Upper lobe of left lung (tissue), 6 donors: ENCODE measurements around the gene HTR3A. TPM values are rescaled to one million over a fixed set of nuclear protein-coding genes. Genes with fewer than 3 reads are reported as not detected.

Experiments used
- ATAC-seq, 2 donors: fragments of 200-7000 bp; cut with Tn5 transposase; one replicate each; pipeline ENCODE4 v1.9.1; 2022; ENCODE audit warnings: mild to moderate bottlenecking in 2 of 2, moderate library complexity in 2 of 2; ENCODE audit not compliant: low FRiP score in 2 of 2
- DNase-seq, 2 donors: peaks; one replicate each; pipeline ENCODE4 v3.0.0-alpha.2; 2019 to 2020
- H3K27ac ChIP-seq, 4 donors: fragments of 200-600 bp; sonication (generic); one replicate each; pipeline ENCODE4 v1.5.1; 2016 to 2019
- H3K27me3 ChIP-seq, 4 donors: fragments of 200-600 bp; sonication (generic); one replicate each; pipeline ENCODE4 v1.5.1; 2017 to 2019
- H3K36me3 ChIP-seq, 4 donors: fragments of 200-600 bp; sonication (generic); one replicate each; pipeline ENCODE4 v1.5.1; 2016 to 2019
- H3K4me1 ChIP-seq, 4 donors: fragments of 200-600 bp; sonication (generic); one replicate each; pipeline ENCODE4 v1.5.1; 2018 to 2019
- H3K4me3 ChIP-seq, 4 donors: fragments of 200-600 bp; sonication (generic); one replicate each; pipeline ENCODE4 v1.5.1; 2017 to 2019; ENCODE audit warnings: mild to moderate bottlenecking in 2 of 4, moderate library complexity in 1 of 4
- H3K9me3 ChIP-seq, 4 donors: fragments of 200-600 bp; sonication (generic); one replicate each; pipeline ENCODE4 v1.5.1; 2018 to 2019
- CTCF ChIP-seq, 6 experiments: fragments of 450-650 bp in 4 of 6; fragments of 200-600 bp in 2 of 6; sonication (generic) in 2 of 6; IDR thresholded peaks; one replicate each; pipeline ENCODE4 v1.5.1; 2016 to 2019; ENCODE audit warnings: antibody characterized with exemption in 6 of 6
- EP300 ChIP-seq, 4 donors: sonication (generic); formaldehyde crosslinking; IDR thresholded peaks; one replicate each; pipeline ENCODE4 v1.5.1; 2017; ENCODE audit warnings: antibody characterized with exemption in 4 of 4, control low read depth in 2 of 4
- POLR2A ChIP-seq, 4 donors: fragments of 450-650 bp; IDR thresholded peaks; one replicate each; pipeline ENCODE4 v1.5.1; 2016 to 2017; ENCODE audit warnings: antibody characterized with exemption in 4 of 4, mild to moderate bottlenecking in 2 of 4
- POLR2AphosphoS5 ChIP-seq, 2 donors: sonication (generic); formaldehyde crosslinking; IDR thresholded peaks; one replicate each; pipeline ENCODE4 v1.5.1; 2017; ENCODE audit warnings: antibody characterized with exemption in 2 of 2
- WGBS, 2 donors: methylation state at CpG; one replicate each; pipeline ENCODE4 v1.1.5; 2017 to 2018; 5-methylcytosine and 5-hydroxymethylcytosine counted together
- total RNA-seq, 6 donors: library from RNA; depleted of rRNA in 4 of 6; stranded (reverse); fragments of >200 nt in 4 of 6; gene quantifications; one replicate each; pipeline versions ENCODE4 v1.1.0 to v1.2.1, GENCODE V29; 2016 to 2021
- donor health status: DM: no; HTN: no; CAD: no; lungs with moderate emphysema.
- donor health status: DM: no; HTN: yes; CAD: no; lungs with severe emphysema.

HTR3A gene
- total RNA-seq, 6 donors from 2014 or later = not detected

GRCh38 chr11:114026355-114026754, 51.4 kb downstream of the HTR3A start:
- ATAC-seq (no peak), DNase-seq (no peak)
- WGBS, 2 donors = 24 to 31% methylated on average over 1 of the region's 1 CpG
- Histone ChIP-seq H3K36me3 (no peaks in the 10 kb centered on the region), H3K27ac (no peak overlapping the region), H3K4me1 (no peaks in the 10 kb centered on the region), H3K9me3 (no peaks in the 10 kb centered on the region), H3K4me3 (no peak overlapping the region), H3K27me3 (no peaks in the 10 kb centered on the region)
- TF ChIP-seq POLR2A (IDR thresholded peaks at IDR 0.05) (no peak), EP300 (IDR thresholded peaks at IDR 0.05) (no peak), CTCF (IDR thresholded peaks at IDR 0.05) (peak in 1 of 6 experiments; percentile 11)

GRCh38 chr11:114027391-114027790, 52.5 kb downstream of the HTR3A start:
- Histone ChIP-seq H3K27ac (no peak overlapping the region), H3K4me1 (no peaks in the 10 kb centered on the region), H3K27me3 (no peaks in the 10 kb centered on the region), H3K4me3 (no peak overlapping the region), H3K36me3 (no peaks in the 10 kb centered on the region), H3K9me3 (no peaks in the 10 kb centered on the region)
- 85 to 87% methylated on average over 10 to 11 of the region's 11 CpGs for WGBS, 2 donors
- no peak for DNase-seq
- ATAC-seq = no peak
- no peak for TF ChIP-seq CTCF (IDR thresholded peaks at IDR 0.05)
- no peak for TF ChIP-seq POLR2A (IDR thresholded peaks at IDR 0.05)
- TF ChIP-seq EP300 (IDR thresholded peaks at IDR 0.05) = no peak
- TF ChIP-seq POLR2AphosphoS5 (IDR thresholded peaks at IDR 0.05) = no peak

GRCh38 chr11:114027926-114028325, 53.0 kb downstream of the HTR3A start:
- DNase-seq = no peak
- H3K27ac ChIP-seq = no peak overlapping the region
- H3K4me3 ChIP-seq = no peak overlapping the region
- no peak for ATAC-seq
- no peaks in the 10 kb centered on the region for H3K9me3 ChIP-seq
- H3K27me3 ChIP-seq = no peaks in the 10 kb centered on the region
- no peaks in the 10 kb centered on the region for H3K36me3 ChIP-seq
- 55 to 60% methylated on average over 3 to 4 of the region's 4 CpGs for WGBS, 2 donors
- no peaks in the 10 kb centered on the region for H3K4me1 ChIP-seq
- TF ChIP-seq CTCF (IDR thresholded peaks at IDR 0.05) = no peak
- no peak for TF ChIP-seq POLR2A (IDR thresholded peaks at IDR 0.05)
- TF ChIP-seq POLR2AphosphoS5 (IDR thresholded peaks at IDR 0.05) = no peak
- TF ChIP-seq EP300 (IDR thresholded peaks at IDR 0.05) = no peak

GRCh38 chr11:114031246-114031966, 56.5 kb downstream of the HTR3A start:
- no peak for DNase-seq
- H3K4me3 ChIP-seq = no peak overlapping the region
- peaks cover 6 to 9% (median 9%) of the 10 kb centered on the region in 4 donors for H3K4me1 ChIP-seq
- H3K27ac ChIP-seq = no peak overlapping the region
- ATAC-seq = no peak
- TF ChIP-seq POLR2A (IDR thresholded peaks at IDR 0.05) (no peak), CTCF (IDR thresholded peaks at IDR 0.05) (no peak), POLR2AphosphoS5 (IDR thresholded peaks at IDR 0.05) (no peak), EP300 (IDR thresholded peaks at IDR 0.05) (no peak)
- H3K36me3 ChIP-seq = no peaks in the 10 kb centered on the region
- no peaks in the 10 kb centered on the region for H3K9me3 ChIP-seq
- WGBS, 2 donors = 88 to 90% methylated on average over 18 of the region's 18 CpGs
- H3K27me3 ChIP-seq = no peaks in the 10 kb centered on the region

- H3K27me3 ChIP-seq = no peaks in the 10 kb centered on the region
- H3K4me3 ChIP-seq = no peak overlapping the region
- 58 to 63% methylated on average over 5 of the region's 5 CpGs for WGBS, 2 donors
- ATAC-seq (no peak), DNase-seq (no peak)
- TF ChIP-seq EP300 (IDR thresholded peaks at IDR 0.05) = no peak
- no peak for TF ChIP-seq CTCF (IDR thresholded peaks at IDR 0.05)
- no peaks in the 10 kb centered on the region for H3K36me3 ChIP-seq
- no peaks in the 10 kb centered on the region for H3K9me3 ChIP-seq
- H3K4me1 ChIP-seq = peaks cover 12 to 15% (median 14%) of the 10 kb centered on the region in 4 donors
- no peak overlapping the region for H3K27ac ChIP-seq
Observed at GRCh38 chr11:114031967-114032320, 57.0 kb downstream of the HTR3A start.
